ENCODE results near the gene ZNF578. TPM values are rescaled to one million over a fixed set of nuclear protein-coding genes. Genes with fewer than 3 reads are reported as not detected.
"Not testable (repeated sequence)": the region's sequence is repeated elsewhere in the genome, so short reads cannot be mapped to it uniquely, and the experiment has no call there.

Gene ZNF578
- total and polyA plus RNA-seq, 8 donors, result 1.7 to 8.7 (median 5.6) TPM

- Histone ChIP-seq H3K4me1 (no peaks in the 10 kb centered on the region), H3K4me3 (no peak overlapping the region), H3K27me3 (peaks cover 0 to 6% of the 10 kb centered on the region in 2 donors), H3K36me3 (peaks cover 0 to 9% of the 10 kb centered on the region in 2 donors), H3K27ac (no peak overlapping the region), H3K9me3 (peaks cover 0 to 97% of the 10 kb centered on the region in 2 donors)
- DNase-seq (no peak), ATAC-seq (no peak)
- intact Hi-C loops (cut with DNase I), result no loop called here
- no peak for TF ChIP-seq CTCF (IDR thresholded peaks at IDR 0.05)
Observed at GRCh38 chr19:52494518-52494917, 41.2 kb downstream of the ZNF578 start.

- Histone ChIP-seq H3K27me3 (no peaks in the 10 kb centered on the region), H3K4me1 (no peaks in the 10 kb centered on the region), H3K4me3 (no peak overlapping the region), H3K27ac (no peak overlapping the region), H3K36me3 (peaks cover 0 to 28% of the 10 kb centered on the region in 2 donors), H3K9me3 (peaks cover 0 to 98% of the 10 kb centered on the region in 2 donors)
- no peak for TF ChIP-seq CTCF (IDR thresholded peaks at IDR 0.05)
- DNase-seq (no peak), ATAC-seq (no peak)
- intact Hi-C loops (cut with DNase I), result no loop called here
Observed at GRCh38 chr19:52498571-52498970, 45.2 kb downstream of the ZNF578 start.

- DNase-seq; H3K27me3 ChIP-seq; H3K4me3 ChIP-seq; H3K4me1 ChIP-seq; H3K27ac ChIP-seq; ATAC-seq; intact Hi-C loops (cut with DNase I): not testable (repeated sequence)
- Histone ChIP-seq H3K36me3 (peaks cover 0 to 47% of the 10 kb centered on the region in 2 donors), H3K9me3 (peaks cover 0 to 98% of the 10 kb centered on the region in 2 donors)
Observed at GRCh38 chr19:52500474-52500873, 47.1 kb downstream of the ZNF578 start.

- Histone ChIP-seq H3K9me3 (peaks cover 0 to 100% of the 10 kb centered on the region in 2 donors), H3K36me3 (peaks cover 0 to 52% of the 10 kb centered on the region in 2 donors)
- H3K4me1 ChIP-seq; intact Hi-C loops (cut with DNase I); ATAC-seq; H3K4me3 ChIP-seq; DNase-seq; H3K27ac ChIP-seq; H3K27me3 ChIP-seq: not testable (repeated sequence)
Observed at GRCh38 chr19:52500991-52501390, 47.6 kb downstream of the ZNF578 start.

GRCh38 chr19:52507266-52507665, 53.9 kb downstream of the ZNF578 start:
- TF ChIP-seq CTCF (IDR thresholded peaks at IDR 0.05), result no peak
- Histone ChIP-seq H3K36me3 (peaks cover 0 to 82% of the 10 kb centered on the region in 2 donors), H3K27ac (no peak overlapping the region), H3K4me3 (no peak overlapping the region), H3K27me3 (no peaks in the 10 kb centered on the region), H3K4me1 (no peaks in the 10 kb centered on the region), H3K9me3 (peaks cover 0 to 99% of the 10 kb centered on the region in 2 donors)
- ATAC-seq (no peak), DNase-seq (no peak)
- intact Hi-C loops (cut with DNase I), result no loop called here

GRCh38 chr19:52516191-52516590, 62.8 kb downstream of the ZNF578 start:
- Histone ChIP-seq H3K9me3 (peaks cover 0 to 87% of the 10 kb centered on the region in 2 donors), H3K27me3 (peaks cover 0 to 7% of the 10 kb centered on the region in 2 donors), H3K4me3 (no peak overlapping the region), H3K27ac (no peak overlapping the region), H3K4me1 (no peaks in the 10 kb centered on the region), H3K36me3 (peaks cover 0 to 17% of the 10 kb centered on the region in 2 donors)
- intact Hi-C loops (cut with DNase I), result no loop called here
- ATAC-seq, result no peak
- no peak for TF ChIP-seq CTCF (IDR thresholded peaks at IDR 0.05)
- no peak for DNase-seq
